Activated gamma-delta T cell (primary cell): Measurements from ENCODE around the gene FGFR4.

ENCODE experiments used
- DNase-seq: peaks from one replicate; lab custom pipeline; 2025; lab: John Stamatoyannopoulos, UW

The FGFR4 gene

DNA sequence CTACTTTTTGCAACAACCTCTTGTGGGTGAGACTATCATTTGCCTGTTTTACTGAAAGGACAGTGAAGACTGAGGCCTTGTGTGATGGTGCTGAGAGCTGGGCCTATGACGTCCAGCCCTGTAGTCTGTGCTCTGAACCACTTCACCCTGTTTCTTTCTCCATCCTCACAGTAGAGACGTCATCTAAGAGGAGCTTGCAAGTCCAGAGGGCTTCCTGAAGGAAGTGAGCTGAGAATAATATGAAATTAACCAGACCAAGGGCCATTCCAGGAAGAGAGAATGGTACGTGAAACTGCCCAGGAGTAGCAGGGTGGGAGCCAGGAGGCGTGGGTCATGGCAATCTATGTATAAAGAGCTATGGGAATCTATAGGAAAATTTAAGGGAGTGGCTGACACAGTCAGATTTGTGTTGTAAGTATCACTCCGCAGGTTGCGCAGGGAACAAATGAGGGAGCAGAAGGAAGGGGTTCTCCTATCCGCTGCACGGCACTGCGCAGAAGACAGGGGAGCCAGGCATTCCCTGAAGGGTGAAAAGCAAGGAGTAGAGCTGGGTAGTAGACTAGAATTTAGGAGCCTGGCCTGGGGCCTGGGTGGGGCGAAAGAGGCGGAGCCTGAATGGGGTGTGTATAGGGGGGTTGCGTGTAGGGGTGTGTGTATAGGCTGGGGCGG lies 596 bp upstream of the FGFR4 start:
- DNase-seq = no peak

DNA sequence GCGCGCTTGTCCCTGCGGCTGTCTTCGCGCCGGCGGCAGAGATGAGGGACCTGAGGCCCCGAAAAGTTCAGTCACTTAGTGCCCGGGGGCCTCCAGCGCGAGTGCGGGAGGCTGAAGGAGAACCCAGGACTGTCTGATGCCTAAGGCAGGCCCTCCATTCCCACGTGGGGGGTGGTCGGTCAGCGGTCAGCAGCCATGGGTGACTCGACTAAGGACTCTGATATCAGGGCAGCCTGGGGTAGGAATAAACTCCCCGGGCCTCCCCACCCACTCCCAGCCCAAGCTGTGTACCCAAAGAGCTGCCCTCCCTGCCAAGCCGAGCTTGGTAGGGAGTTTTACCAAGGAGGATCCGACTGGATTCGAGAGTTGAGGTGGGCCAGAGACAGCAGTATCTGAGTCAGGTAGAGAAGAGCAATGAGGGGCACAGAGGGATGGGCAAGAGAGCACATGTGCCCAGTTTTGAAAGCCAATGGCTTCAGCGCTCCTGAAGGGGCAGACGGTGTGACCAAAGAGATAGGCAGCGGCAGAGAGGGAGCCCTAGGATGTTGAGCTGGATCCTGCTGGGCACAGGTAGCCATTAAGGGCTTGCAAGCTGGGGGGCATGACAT lies 787 bp downstream of the FGFR4 start:
- no peak for DNase-seq

DNA sequence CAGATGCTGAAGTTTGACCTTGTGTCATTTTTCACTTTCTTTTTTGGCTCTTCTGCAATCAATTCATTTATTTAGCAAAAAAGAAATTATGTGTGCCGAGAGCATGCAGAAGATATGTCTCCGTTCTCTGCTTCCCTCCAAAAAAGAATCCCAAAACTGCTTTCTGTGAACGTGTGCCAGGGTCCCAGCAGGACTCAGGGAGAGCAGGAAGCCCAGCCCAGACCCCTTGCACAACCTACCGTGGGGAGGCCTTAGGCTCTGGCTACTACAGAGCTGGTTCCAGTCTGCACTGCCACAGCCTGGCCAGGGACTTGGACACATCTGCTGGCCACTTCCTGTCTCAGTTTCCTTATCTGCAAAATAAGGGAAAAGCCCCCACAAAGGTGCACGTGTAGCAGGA lies 2.4 kb downstream of the FGFR4 start:
- no peak for DNase-seq

DNA sequence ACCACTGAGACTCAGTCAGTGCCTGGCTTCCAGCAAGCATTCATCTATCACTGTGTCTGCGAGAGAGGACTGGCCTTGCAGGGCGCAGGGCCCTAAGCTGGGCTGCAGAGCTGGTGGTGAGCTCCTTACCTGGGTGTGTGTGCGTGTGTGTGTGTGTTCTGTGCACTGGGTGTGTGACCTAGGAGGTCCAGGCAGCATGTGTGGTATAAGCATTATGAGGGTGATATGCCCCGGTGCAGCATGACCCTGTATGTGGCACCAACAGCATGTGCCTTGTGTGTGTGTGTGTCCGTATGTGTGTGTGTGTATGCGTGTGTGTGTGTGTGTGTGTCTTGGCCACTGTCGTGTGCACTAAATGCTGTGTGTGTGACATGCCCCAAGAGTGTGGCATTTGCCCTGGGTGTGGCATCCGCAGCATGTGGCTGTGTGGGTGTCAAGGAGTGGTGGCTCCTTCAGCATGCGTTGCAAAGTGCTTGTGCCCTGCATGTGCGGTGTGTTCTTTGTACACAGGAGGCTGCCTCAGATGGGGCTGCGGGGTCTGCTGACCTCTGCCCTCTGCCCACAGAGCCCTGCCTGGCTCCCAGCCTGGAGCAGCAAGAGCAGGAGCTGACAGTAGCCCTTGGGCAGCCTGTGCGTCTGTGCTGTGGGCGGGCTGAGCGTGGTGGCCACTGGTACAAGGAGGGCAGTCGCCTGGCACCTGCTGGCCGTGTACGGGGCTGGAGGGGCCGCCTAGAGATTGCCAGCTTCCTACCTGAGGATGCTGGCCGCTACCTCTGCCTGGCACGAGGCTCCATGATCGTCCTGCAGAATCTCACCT lies 3.3 kb downstream of the FGFR4 start:
- DNase-seq = no peak

DNA sequence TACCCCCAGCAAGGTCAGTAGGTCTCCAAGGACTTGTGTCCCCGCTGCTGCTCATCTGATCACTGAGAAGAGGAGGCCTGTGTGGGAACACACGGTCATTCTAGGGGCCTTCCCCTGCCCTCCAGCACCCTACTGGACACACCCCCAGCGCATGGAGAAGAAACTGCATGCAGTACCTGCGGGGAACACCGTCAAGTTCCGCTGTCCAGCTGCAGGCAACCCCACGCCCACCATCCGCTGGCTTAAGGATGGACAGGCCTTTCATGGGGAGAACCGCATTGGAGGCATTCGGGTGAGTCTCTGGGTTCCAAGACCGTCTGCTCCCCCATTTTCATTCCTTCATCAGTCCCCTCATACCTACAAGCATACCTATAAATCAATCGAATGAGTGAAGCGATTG lies 4.1 kb downstream of the FGFR4 start:
- no peak for DNase-seq

DNA sequence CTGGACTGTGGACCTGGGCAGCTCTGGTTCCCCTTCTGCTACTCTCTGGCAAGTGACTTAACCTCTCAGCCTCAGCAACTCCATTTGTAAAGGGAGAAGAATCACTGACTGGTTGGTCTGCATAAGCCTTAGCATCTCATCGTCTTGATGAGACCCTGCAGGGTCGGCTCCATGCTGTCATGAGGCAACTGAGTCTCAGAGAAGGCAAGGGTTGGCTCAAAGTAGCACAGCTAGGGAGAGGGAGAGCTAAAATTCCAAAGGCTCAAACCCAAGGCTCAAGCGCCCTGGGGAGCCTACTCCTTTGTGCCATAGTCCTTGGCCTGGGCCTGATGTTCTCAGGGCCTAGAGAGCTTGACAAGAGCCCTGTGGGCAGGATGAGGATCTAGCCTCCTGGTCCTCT lies 4.5 kb downstream of the FGFR4 start:
- no peak for DNase-seq

DNA sequence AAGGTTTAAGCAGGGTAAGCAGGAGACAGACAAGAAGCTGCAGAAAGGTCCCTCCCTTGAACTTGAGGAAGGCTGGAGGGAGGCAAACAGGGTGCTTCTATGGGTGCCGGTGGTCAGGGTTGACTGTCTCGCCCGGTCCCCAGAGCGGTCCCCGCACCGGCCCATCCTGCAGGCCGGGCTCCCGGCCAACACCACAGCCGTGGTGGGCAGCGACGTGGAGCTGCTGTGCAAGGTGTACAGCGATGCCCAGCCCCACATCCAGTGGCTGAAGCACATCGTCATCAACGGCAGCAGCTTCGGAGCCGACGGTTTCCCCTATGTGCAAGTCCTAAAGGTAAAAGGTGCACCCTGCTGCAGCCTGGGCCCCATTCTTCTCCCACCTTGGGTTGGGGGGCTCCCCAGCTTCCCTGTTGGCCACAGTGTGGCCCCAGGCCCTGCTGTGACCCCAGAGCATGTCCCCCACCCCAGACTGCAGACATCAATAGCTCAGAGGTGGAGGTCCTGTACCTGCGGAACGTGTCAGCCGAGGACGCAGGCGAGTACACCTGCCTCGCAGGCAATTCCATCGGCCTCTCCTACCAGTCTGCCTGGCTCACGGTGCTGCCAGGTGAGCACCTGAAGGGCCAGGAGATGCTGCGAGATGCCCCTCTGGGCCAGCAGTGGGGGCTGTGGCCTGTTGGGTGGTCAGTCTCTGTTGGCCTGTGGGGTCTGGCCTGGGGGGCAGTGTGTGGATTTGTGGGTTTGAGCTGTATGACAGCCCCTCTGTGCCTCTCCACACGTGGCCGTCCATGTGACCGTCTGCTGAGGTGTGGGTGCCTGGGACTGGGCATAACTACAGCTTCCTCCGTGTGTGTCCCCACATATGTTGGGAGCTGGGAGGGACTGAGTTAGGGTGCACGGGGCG lies 5.7 kb downstream of the FGFR4 start:
- DNase-seq = no peak

DNA sequence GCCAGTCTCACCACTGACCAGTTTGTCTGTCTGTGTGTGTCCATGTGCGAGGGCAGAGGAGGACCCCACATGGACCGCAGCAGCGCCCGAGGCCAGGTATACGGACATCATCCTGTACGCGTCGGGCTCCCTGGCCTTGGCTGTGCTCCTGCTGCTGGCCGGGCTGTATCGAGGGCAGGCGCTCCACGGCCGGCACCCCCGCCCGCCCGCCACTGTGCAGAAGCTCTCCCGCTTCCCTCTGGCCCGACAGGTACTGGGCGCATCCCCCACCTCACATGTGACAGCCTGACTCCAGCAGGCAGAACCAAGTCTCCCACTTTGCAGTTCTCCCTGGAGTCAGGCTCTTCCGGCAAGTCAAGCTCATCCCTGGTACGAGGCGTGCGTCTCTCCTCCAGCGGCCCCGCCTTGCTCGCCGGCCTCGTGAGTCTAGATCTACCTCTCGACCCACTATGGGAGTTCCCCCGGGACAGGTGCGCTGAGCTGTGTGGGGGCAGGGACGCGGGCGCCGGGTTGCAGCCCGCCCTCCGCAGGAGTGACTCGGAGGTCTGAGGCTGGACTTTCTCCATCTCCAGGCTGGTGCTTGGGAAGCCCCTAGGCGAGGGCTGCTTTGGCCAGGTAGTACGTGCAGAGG lies 6.5 kb downstream of the FGFR4 start:
- DNase-seq = no peak

DNA sequence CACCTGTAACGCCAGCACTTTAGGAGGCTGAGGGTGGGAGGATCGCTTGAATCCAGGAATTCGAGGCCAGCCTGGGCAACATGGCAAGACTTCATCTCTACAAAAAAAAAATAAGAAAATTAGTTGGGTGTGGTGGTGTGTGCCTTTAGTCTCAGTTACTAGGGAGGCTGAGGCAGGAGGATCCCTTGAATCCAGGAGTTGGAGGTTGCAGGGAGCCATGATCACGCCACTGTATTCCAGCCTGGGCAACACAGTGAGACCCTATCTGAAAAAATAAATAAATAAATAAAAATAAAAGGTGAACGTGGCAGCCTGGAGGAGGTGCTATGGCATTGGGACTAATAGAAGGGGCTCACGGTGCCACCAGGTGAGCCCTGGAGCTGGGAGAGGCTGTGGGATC lies 7.1 kb downstream of the FGFR4 start:
- DNase-seq = no peak

DNA sequence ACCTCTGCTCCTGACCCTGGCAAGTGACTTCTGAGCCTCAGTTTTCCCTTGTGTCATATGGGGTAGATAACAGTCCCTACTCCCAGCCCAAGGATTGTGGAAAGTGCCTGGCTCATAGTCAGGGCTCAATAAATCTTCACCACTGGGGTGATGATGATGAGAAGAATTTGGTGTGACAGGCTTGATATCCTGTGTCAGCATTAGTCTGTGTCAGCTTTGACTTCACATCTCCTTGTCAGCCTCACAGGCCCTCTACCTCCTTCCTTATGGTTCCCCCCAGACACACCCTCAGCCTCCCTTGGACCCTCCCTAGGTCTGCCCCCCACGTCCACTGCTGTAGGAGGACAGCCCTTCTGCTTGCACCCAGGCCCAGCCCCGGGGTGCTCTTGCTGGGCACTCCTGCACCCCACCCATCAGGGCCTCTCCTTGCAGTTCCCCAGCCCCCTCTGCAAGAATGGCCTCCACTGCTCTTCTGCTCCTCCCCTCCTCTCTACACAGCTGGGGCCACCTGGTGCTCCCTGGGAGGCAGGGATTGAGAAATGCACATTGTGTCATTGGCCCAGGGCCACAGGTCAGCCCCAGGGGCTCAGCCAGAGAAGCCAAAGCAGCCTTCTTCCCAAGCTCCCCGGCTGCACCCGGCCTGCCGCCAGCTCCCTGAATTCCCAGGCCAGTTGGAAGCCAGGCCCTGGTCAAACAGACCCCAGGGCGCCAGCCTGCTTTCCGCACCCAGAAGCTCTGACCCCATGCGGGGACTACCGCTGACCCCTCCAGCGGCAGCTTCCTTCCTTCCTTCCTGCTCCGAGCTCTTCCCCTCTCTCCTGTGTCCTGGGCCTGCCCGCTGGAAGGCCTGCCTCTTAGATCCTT lies 7.7 kb downstream of the FGFR4 start:
- DNase-seq = no peak

DNA sequence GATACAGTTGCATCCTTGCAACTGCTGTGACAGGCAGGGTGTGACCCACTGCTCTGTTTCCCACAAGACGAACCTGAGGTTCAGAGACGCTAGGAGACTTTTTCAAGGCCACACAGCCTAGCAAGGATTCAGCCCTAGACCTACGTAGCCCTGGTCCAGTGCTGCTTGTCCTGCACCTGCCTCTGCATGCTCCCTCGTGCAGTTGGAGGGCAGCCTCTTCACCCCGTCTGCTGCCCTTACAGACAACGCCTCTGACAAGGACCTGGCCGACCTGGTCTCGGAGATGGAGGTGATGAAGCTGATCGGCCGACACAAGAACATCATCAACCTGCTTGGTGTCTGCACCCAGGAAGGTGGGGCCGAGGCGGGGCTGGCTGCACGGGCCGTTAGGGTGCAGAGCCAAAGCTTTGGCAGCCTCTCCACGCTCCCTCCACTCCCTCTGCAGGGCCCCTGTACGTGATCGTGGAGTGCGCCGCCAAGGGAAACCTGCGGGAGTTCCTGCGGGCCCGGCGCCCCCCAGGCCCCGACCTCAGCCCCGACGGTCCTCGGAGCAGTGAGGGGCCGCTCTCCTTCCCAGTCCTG lies 8.5 kb downstream of the FGFR4 start:
- no peak for DNase-seq

DNA sequence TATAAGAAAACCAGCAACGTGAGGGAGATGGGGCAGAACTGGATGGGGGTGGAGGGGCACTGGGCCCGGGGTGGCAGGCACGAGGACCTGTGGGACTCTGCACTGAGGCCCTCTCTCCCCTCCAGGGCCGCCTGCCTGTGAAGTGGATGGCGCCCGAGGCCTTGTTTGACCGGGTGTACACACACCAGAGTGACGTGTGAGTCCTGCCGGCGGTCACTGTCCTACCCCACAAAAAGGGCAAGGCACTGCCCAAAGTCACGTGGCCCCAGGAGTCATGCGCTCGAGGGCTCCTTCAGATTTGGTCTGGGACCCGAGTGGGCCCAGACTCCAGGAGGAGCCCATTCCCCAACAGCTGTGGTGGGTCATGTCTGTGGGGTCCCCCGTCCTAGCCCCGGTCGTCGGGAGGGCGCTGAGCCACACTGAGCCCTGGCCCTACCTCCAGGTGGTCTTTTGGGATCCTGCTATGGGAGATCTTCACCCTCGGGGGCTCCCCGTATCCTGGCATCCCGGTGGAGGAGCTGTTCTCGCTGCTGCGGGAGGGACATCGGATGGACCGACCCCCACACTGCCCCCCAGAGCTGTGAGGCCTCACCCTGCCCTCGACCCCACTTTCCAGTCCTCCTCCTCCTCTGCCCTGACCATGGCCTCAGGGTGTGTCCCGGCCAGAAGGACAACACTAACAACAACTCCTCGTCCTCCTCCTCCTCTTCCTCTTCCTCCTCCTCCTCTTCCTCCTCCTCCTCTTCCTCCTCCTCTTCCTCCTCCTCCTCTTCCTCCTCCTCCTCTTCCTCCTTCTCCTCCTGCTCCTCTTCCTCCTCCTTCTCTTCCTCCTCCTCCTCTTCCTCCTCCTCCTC lies 9.7 kb downstream of the FGFR4 start:
- DNase-seq = no peak

DNA sequence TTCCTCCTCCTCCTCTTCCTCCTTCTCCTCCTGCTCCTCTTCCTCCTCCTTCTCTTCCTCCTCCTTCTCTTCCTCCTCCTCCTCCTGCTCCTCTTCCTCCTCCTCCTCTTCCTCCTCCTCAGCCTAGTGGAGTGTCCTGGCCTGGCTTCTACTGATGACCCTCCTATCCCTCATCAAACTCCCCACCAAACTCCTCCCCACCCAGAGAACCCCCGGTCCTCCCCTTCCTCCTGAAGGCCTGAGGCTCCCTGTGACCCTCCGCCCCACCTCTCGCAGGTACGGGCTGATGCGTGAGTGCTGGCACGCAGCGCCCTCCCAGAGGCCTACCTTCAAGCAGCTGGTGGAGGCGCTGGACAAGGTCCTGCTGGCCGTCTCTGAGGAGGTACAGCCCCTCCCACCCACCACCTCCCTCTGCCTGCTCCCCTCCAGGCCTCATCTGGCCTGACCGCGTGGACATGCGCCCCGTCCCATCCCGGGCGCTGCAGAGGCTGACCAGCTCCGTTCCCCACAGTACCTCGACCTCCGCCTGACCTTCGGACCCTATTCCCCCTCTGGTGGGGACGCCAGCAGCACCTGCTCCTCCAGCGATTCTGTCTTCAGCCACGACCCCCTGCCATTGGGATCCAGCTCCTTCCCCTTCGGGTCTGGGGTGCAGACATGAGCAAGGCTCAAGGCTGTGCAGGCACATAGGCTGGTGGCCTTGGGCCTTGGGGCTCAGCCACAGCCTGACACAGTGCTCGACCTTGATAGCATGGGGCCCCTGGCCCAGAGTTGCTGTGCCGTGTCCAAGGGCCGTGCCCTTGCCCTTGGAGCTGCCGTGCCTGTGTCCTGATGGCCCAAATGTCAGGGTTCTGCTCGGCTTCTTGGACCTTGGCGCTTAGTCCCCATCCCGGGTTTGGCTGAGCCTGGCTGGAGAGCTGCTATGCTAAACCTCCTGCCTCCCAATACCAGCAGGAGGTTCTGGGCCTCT lies 10.6 kb downstream of the FGFR4 start:
- no peak for DNase-seq

DNA sequence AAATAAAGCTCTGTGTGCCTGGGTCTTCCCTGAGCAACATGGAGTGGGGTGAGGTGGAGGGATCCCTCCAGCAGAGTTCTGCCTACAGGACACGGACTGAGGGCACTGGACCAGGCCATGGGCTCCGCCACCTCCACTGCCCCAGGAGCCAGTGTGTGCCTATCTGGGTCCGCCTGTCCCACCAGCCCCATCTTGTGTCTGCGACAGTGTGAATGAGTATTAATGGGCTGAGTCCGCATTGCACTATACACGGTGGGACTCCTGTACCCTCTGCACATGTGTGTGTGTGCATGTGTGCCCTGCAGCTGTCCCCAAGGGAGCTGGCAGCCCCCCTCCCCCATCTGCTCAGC lies 11.4 kb downstream of the FGFR4 start:
- no peak for DNase-seq

DNA sequence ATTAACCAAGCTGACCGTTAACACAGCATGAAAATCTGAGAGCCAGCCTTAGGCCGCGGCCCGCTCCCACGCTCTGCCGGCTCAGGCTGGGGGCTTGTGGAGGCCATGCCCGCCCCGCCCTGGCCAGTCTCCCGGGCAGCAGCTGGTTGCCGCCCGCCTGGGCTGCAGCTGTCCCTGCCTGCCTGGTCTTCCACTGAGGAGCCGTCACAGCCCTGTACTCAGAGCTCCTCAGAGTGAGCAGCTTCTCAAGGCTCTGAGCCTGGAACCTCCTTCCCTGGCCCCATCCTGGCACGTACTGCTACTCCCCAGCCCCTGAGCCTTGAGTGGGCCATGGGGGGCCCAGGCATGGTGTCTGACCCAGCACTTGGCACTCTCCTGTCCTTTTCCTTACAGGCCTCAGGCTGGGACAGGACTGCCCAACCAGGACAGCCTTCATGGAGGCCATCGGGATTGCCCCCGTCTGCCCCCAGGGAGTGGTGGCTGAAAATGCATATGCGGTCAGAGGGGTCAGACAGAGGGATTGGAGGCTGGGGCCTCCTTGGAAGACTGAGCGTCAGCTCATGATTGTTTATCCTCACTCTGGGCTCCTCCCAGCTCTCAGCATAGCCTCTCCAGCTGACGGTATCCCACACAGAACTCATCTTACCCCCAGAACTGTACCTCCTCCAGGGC lies 11.9 kb downstream of the FGFR4 start:
- no peak for DNase-seq

DNA sequence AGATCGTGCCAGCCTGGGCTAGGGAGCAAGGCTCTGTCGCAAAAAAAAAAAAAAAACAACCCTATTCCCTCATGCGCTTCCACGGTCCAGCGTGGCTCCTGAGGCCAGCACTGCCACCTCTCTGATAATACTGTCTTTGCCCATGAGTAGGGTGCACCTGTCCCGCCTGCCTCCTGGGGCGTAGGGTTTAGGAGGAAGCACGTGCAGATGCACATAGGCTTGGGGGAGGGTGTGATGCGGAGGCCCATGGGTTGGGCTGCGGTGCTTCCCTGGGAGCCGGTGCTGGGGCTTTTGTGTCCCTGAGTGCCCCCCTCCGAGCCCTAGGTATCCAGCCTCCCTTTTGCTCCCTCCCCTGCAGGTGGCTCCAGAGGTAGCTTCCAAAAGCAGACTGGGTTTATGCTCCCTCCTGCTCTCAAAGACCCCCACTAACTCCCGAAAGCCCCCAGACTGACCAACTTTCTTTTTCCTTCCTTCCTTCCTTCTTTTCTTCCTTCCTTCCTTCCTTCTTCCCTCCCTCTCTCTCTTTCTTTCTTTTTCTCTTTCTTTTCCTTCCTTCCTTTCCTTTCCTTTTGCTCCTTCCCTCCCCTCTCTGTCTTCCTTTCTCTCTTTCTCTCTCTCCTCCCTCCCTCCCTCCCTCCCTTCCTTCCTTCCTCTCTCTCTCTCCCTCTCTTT lies 12.8 kb downstream of the FGFR4 start:
- no peak for DNase-seq

DNA sequence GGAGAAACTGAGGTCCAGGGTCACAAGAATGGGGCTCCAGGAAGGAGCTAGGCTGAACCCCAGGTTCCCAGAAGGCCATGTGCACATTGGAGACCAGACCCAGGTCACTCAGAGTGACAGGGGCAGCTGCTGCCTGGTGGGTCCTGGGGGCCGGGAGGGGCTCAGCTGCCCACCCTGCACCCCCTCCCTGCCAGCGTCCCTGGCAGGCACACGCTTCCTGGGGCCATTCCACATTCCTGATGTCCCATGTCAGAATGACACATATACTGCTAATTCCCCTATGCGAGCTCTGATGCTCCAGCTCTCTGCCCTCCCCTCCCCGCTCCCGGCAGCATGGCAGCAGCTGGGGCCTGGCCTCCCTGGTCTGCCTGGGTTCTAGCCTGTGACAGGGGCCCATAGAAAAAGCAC lies 14.0 kb downstream of the FGFR4 start:
- DNase-seq = no peak
